Upper lobe of left lung (tissue), 6 donors: ENCODE measurements around the gene EXT2. TPM values are rescaled to one million over a fixed set of nuclear protein-coding genes. Genes with fewer than 3 reads are reported as not detected.

Experiments
- ATAC-seq, 2 donors: fragments of 200-7000 bp; cut with Tn5 transposase; one replicate each; pipeline ENCODE4 v1.9.1; 2022; ENCODE audit warnings: mild to moderate bottlenecking in 2 of 2, moderate library complexity in 2 of 2; ENCODE audit not compliant: low FRiP score in 2 of 2
- DNase-seq, 2 donors: peaks; one replicate each; pipeline ENCODE4 v3.0.0-alpha.2; 2019 to 2020
- H3K27ac ChIP-seq, 4 donors: fragments of 200-600 bp; sonication (generic); one replicate each; pipeline ENCODE4 v1.5.1; 2016 to 2019
- H3K27me3 ChIP-seq, 4 donors: fragments of 200-600 bp; sonication (generic); one replicate each; pipeline ENCODE4 v1.5.1; 2017 to 2019
- H3K36me3 ChIP-seq, 4 donors: fragments of 200-600 bp; sonication (generic); one replicate each; pipeline ENCODE4 v1.5.1; 2016 to 2019
- H3K4me1 ChIP-seq, 4 donors: fragments of 200-600 bp; sonication (generic); one replicate each; pipeline ENCODE4 v1.5.1; 2018 to 2019
- H3K4me3 ChIP-seq, 4 donors: fragments of 200-600 bp; sonication (generic); one replicate each; pipeline ENCODE4 v1.5.1; 2017 to 2019; ENCODE audit warnings: mild to moderate bottlenecking in 2 of 4, moderate library complexity in 1 of 4
- H3K9me3 ChIP-seq, 4 donors: fragments of 200-600 bp; sonication (generic); one replicate each; pipeline ENCODE4 v1.5.1; 2018 to 2019
- EP300 ChIP-seq, 4 donors: sonication (generic); formaldehyde crosslinking; IDR thresholded peaks; one replicate each; pipeline ENCODE4 v1.5.1; 2017; ENCODE audit warnings: antibody characterized with exemption in 4 of 4, control low read depth in 2 of 4
- POLR2A ChIP-seq, 4 donors: fragments of 450-650 bp; IDR thresholded peaks; one replicate each; pipeline ENCODE4 v1.5.1; 2016 to 2017; ENCODE audit warnings: antibody characterized with exemption in 4 of 4, mild to moderate bottlenecking in 2 of 4
- POLR2AphosphoS5 ChIP-seq, 2 donors: sonication (generic); formaldehyde crosslinking; IDR thresholded peaks; one replicate each; pipeline ENCODE4 v1.5.1; 2017; ENCODE audit warnings: antibody characterized with exemption in 2 of 2
- WGBS, 2 donors: methylation state at CpG; one replicate each; pipeline ENCODE4 v1.1.5; 2017 to 2018; 5-methylcytosine and 5-hydroxymethylcytosine counted together
- total RNA-seq, 6 donors: library from RNA; depleted of rRNA in 4 of 6; stranded (reverse); fragments of >200 nt in 4 of 6; gene quantifications; one replicate each; pipeline versions ENCODE4 v1.1.0 to v1.2.1, GENCODE V29; 2016 to 2021
- TF ChIP-seq, protein P1 (sequence below), 6 experiments: fragments of 450-650 bp in 4 of 6; fragments of 200-600 bp in 2 of 6; sonication (generic) in 2 of 6; IDR thresholded peaks; one replicate each; pipeline ENCODE4 v1.5.1; 2016 to 2019; ENCODE audit warnings: antibody characterized with exemption in 6 of 6
- donor health status: DM: no; HTN: no; CAD: no; lungs with moderate emphysema.
- donor health status: DM: no; HTN: yes; CAD: no; lungs with severe emphysema.

EXT2 gene
- total RNA-seq, 6 donors from 2014 or later, result 45.3 to 64.0 (median 57.4) TPM

GRCh38 chr11:44137057-44137456, 41.6 kb downstream of the EXT2 start:
- TF ChIP-seq POLR2AphosphoS5 (IDR thresholded peaks at IDR 0.05), result no peak
- TF ChIP-seq, protein P1, sequence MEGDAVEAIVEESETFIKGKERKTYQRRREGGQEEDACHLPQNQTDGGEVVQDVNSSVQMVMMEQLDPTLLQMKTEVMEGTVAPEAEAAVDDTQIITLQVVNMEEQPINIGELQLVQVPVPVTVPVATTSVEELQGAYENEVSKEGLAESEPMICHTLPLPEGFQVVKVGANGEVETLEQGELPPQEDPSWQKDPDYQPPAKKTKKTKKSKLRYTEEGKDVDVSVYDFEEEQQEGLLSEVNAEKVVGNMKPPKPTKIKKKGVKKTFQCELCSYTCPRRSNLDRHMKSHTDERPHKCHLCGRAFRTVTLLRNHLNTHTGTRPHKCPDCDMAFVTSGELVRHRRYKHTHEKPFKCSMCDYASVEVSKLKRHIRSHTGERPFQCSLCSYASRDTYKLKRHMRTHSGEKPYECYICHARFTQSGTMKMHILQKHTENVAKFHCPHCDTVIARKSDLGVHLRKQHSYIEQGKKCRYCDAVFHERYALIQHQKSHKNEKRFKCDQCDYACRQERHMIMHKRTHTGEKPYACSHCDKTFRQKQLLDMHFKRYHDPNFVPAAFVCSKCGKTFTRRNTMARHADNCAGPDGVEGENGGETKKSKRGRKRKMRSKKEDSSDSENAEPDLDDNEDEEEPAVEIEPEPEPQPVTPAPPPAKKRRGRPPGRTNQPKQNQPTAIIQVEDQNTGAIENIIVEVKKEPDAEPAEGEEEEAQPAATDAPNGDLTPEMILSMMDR (IDR thresholded peaks at IDR 0.05), result no peak
- TF ChIP-seq POLR2A (IDR thresholded peaks at IDR 0.05), result no peak
- TF ChIP-seq EP300 (IDR thresholded peaks at IDR 0.05), result no peak
- Histone ChIP-seq H3K4me3 (no peak overlapping the region), H3K27me3 (no peaks in the 10 kb centered on the region), H3K9me3 (no peaks in the 10 kb centered on the region), H3K27ac (no peak overlapping the region), H3K36me3 (peaks cover 0 to 35% (median 0%) of the 10 kb centered on the region in 4 donors), H3K4me1 (no peaks in the 10 kb centered on the region)
- WGBS, 2 donors, result 83 to 94% methylated on average over 1 of the region's 1 CpG
- DNase-seq (no peak), ATAC-seq (no peak)

GRCh38 chr11:44138286-44138685, 42.8 kb downstream of the EXT2 start:
- no peak overlapping the region for H3K27ac ChIP-seq
- DNase-seq, result no peak
- H3K4me1 ChIP-seq, result no peaks in the 10 kb centered on the region
- 78 to 91% methylated on average over 2 of the region's 2 CpGs for WGBS, 2 donors
- no peak overlapping the region for H3K4me3 ChIP-seq
- no peak for ATAC-seq
- H3K36me3 ChIP-seq, result peaks cover 0 to 28% (median 0%) of the 10 kb centered on the region in 4 donors
- H3K27me3 ChIP-seq, result no peaks in the 10 kb centered on the region
- H3K9me3 ChIP-seq, result no peaks in the 10 kb centered on the region
- TF ChIP-seq EP300 (IDR thresholded peaks at IDR 0.05) (no peak), POLR2A (IDR thresholded peaks at IDR 0.05) (no peak), POLR2AphosphoS5 (IDR thresholded peaks at IDR 0.05) (no peak)
- TF ChIP-seq, protein P1 (IDR thresholded peaks at IDR 0.05), result no peak

- ATAC-seq, result no peak
- 74 to 81% methylated on average over 2 of the region's 2 CpGs for WGBS, 2 donors
- H3K27me3 ChIP-seq, result no peaks in the 10 kb centered on the region
- no peak overlapping the region for H3K4me3 ChIP-seq
- H3K9me3 ChIP-seq, result no peaks in the 10 kb centered on the region
- DNase-seq, result no peak
- H3K4me1 ChIP-seq, result no peaks in the 10 kb centered on the region
- TF ChIP-seq, protein P1 (IDR thresholded peaks at IDR 0.05), result no peak
- TF ChIP-seq POLR2AphosphoS5 (IDR thresholded peaks at IDR 0.05), result no peak
- no peak for TF ChIP-seq EP300 (IDR thresholded peaks at IDR 0.05)
- peaks cover 0 to 25% (median 0%) of the 10 kb centered on the region in 4 donors for H3K36me3 ChIP-seq
- H3K27ac ChIP-seq, result no peak overlapping the region
These were observed 43.5 kb downstream of the EXT2 start for GRCh38 chr11:44138980-44139379.

DNA sequence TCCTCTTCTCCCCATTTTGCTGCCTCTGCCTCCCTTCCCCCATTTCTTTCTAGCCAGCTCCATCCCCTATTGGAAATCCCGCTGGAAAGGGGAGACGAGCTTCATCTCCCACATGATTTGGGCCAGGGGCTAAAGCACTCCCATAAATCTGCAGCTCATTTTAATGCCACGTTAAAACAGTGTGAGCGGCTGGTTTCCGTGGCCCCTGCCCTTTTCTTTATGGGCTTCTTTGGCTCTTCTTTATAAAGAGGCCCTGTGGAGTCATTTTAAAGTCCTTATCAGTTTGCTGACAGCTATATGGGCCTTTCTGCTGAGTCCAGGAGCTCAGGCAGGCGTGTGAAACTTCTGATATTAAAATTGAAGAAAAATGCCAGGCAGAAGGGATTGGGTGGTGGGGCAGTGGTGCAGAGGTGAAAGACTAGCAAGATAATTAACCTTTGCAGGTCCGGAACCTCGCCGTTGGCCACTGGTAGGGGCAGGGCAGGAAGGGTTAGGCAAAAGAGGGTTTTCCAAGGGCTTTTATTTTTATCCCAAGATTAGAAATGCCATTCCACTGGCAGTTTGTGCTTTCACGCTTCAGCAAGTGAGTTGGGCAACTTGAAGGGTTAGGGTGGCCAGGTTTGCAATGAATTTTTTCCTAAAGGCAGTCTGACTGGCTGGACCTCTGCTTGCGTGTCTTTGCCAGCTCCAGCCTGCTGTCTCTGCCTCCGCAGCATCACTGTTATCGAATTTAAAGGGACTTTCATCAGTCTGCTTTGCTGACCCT, 44.3 kb downstream of the EXT2 start:
- Histone ChIP-seq H3K36me3 (peaks cover 0 to 24% (median 2%) of the 10 kb centered on the region in 4 donors), H3K27ac (no peak overlapping the region), H3K4me3 (no peak overlapping the region), H3K27me3 (no peaks in the 10 kb centered on the region), H3K9me3 (no peaks in the 10 kb centered on the region), H3K4me1 (peaks cover 0 to 5% (median 2%) of the 10 kb centered on the region in 4 donors)
- DNase-seq, result no peak
- no peak for ATAC-seq
- WGBS, 2 donors, result 86 to 88% methylated on average over 13 of the region's 13 CpGs
- TF ChIP-seq, protein P1 (IDR thresholded peaks at IDR 0.05), result no peak
- no peak for TF ChIP-seq POLR2AphosphoS5 (IDR thresholded peaks at IDR 0.05)
- no peak for TF ChIP-seq EP300 (IDR thresholded peaks at IDR 0.05)
- no peak for TF ChIP-seq POLR2A (IDR thresholded peaks at IDR 0.05)

GRCh38 chr11:44140372-44140771, 44.9 kb downstream of the EXT2 start:
- H3K9me3 ChIP-seq, result no peaks in the 10 kb centered on the region
- 71 to 93% methylated on average over 1 of the region's 1 CpG for WGBS, 2 donors
- H3K4me3 ChIP-seq, result no peak overlapping the region
- TF ChIP-seq, protein P1 (IDR thresholded peaks at IDR 0.05), result no peak
- no peak for TF ChIP-seq POLR2AphosphoS5 (IDR thresholded peaks at IDR 0.05)
- TF ChIP-seq POLR2A (IDR thresholded peaks at IDR 0.05), result no peak
- TF ChIP-seq EP300 (IDR thresholded peaks at IDR 0.05), result no peak
- no peaks in the 10 kb centered on the region for H3K27me3 ChIP-seq
- ATAC-seq (no peak), DNase-seq (no peak)
- H3K36me3 ChIP-seq, result peaks cover 0 to 24% (median 2%) of the 10 kb centered on the region in 4 donors
- peaks cover 0 to 5% (median 2%) of the 10 kb centered on the region in 4 donors for H3K4me1 ChIP-seq
- H3K27ac ChIP-seq, result no peak overlapping the region
